HUES64 (cell line): ENCODE results near the gene RXFP1.
"Not testable (repeated sequence)": the region's sequence is repeated elsewhere in the genome, so short reads cannot be mapped to it uniquely, and the experiment has no call there.

Experiments
- H3K27ac ChIP-seq: 2 replicates; pipeline ENCODE4 v1.7.0; 2013; ENCODE audit warnings: low read depth, low read length, inconsistent platforms
- H3K27me3 ChIP-seq: 2 replicates; pipeline ENCODE4 v1.6.1; 2013; ENCODE audit warnings: mild to moderate bottlenecking, low read length; ENCODE audit not compliant: insufficient read depth
- H3K36me3 ChIP-seq: 2 replicates; pipeline ENCODE4 v1.6.1; 2013; ENCODE audit warnings: mild to moderate bottlenecking, low read length; ENCODE audit not compliant: insufficient read depth
- H3K4me1 ChIP-seq: 2 replicates; pipeline ENCODE4 v1.6.1; 2013; ENCODE audit warnings: mild to moderate bottlenecking, low read length, moderate library complexity; ENCODE audit not compliant: insufficient read depth
- H3K4me3 ChIP-seq: 2 replicates; pipeline ENCODE4 v1.5.1; 2013; ENCODE audit warnings: mild to moderate bottlenecking, low read length, moderate library complexity
- H3K9ac ChIP-seq: 2 replicates; pipeline ENCODE4 v1.6.1; 2013; ENCODE audit warnings: mild to moderate bottlenecking, low read depth, low read length
- H3K9me3 ChIP-seq: 2 replicates; pipeline ENCODE4 v1.6.1; 2013; ENCODE audit warnings: low read depth, low read length; ENCODE audit not compliant: insufficient read depth
- WGBS: fragments of 150-250, 120-280 bp; methylation state at CpG from one replicate; pipeline ENCODE4 v1.1.7; 2013; ENCODE audit warnings: missing lambda C conversion rate; 5-methylcytosine and 5-hydroxymethylcytosine counted together

The RXFP1 gene

DNA sequence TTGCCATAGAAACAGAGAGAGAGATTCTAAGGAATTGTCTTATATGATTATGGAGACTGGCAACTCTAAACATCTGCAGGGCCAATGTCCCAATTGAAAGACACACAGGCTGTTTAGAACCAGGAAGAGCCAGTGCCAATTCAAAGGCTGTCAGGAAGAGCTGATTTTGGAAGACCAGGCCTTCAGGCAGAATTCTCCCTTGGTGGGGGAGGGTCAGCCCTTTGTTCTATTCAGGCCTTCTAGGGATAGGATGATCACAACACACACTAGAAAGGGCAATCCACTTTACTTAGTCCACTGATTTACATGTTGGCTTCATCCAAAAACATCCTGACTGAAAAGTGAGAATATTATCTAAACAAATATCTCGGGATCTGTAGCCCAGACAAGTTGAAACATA is 134.8 kb downstream of the RXFP1 start:
- no peaks in the 10 kb centered on the region for H3K36me3 ChIP-seq
- H3K9ac ChIP-seq, result no peak overlapping the region
- WGBS, result no CpG with 5 or more reads among the region's 1 CpG
- peaks cover 9% of the 10 kb centered on the region for H3K4me1 ChIP-seq
- H3K27me3 ChIP-seq, result no peaks in the 10 kb centered on the region
- no peak overlapping the region for H3K27ac ChIP-seq
- H3K4me3 ChIP-seq, result no peak overlapping the region
- H3K9me3 ChIP-seq, result no peaks in the 10 kb centered on the region

DNA sequence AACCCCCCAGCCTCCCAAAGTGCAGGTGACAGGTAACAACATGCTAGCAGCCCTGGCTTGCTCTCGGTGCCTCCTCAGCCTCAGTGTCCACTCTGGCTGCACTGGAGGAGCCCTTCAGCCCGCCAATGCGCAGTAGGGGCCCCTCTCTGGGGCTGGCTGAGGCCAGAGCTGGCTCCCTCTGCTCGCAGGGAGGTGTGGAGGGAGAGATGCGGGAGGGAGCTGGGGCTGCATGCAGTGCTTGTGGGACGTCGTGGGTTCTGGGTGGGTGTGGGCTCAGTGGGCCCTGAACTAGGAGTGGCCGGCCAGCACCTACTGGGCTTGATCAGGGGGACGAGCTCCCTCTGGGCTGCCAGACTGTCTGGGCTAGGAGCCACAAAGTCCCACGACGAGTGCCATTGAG is 135.6 kb downstream of the RXFP1 start:
- Histone ChIP-seq H3K36me3 (no peaks in the 10 kb centered on the region), H3K4me3 (no peak overlapping the region), H3K9ac (no peak overlapping the region), H3K9me3 (no peaks in the 10 kb centered on the region), H3K27ac (no peak overlapping the region), H3K27me3 (no peaks in the 10 kb centered on the region), H3K4me1 (peaks cover 9% of the 10 kb centered on the region)
- WGBS, result 94% methylated on average over 11 of the region's 11 CpGs

DNA sequence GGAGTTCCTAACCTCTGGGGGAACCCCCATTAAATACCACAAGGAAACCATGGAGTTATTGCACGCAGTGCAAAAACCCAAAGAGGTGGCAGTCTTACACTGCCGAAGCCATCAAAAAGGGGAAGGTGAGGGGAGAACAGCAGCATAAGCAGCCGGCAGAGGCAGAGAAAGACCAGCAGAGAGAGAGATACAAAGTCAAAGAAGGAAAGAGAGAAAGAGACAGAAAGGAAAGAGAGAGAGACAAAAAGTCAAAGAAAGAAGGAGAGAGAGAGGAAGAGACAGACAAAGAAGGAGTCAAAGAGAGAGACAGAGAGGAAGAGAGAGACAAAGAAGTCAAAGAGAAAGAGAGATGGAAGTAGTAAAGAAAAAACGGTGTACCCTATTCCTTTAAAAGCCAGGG is 141.6 kb downstream of the RXFP1 start:
- H3K9ac ChIP-seq, H3K4me1 ChIP-seq, H3K9me3 ChIP-seq, H3K27ac ChIP-seq, H3K4me3 ChIP-seq, H3K27me3 ChIP-seq: not testable (repeated sequence)
- peaks cover 17% of the 10 kb centered on the region for H3K36me3 ChIP-seq
- 93% methylated on average over 3 of the region's 4 CpGs for WGBS

DNA sequence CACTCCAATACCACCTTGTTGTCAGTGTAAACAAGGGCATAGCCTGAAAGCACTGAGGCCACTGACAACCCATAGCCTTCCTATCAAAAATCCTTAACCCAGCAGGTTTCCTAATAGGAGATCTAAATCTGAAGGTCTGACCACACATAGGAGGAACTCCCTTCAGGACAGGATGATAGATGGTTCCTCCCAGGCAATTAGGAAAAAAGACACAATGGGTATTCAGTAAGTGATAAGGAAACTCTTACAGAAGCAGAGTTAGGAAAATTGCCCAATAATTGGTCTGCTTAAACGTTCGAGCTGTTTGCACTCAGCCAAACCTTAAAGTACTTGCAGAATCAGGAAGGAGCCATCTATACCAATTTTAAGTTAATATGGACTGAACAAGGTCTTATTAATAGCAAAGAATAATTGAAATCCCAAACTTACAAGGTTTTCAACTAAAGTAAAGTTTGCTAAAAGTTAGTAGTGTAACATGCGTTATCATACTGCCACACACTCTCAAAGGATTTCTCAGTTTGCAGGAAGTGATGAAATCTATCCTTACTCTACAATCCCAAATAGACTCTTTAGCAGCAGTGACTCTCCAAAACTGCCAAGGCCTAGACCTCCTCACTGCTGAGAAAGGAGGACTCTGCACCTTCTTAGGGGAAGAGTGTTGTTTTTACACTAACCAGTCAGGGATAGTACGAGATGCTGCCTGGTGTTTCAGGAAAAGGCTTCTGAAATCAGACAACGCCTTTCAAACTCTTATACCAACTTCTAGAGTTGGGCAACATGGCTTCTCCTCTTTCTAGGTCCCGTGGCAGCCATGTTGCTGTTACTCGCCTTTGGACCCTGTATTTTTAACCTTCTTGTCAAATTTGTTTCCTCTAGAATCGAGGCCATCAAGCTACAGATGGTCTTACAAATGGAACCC is 142.3 kb downstream of the RXFP1 start:
- WGBS, result 90% methylated on average over 8 of the region's 8 CpGs
- not testable (repeated sequence) for H3K9ac ChIP-seq, H3K9me3 ChIP-seq, H3K4me3 ChIP-seq, H3K27ac ChIP-seq, H3K27me3 ChIP-seq, H3K4me1 ChIP-seq
- H3K36me3 ChIP-seq, result peaks cover 24% of the 10 kb centered on the region

- no peak overlapping the region for H3K9ac ChIP-seq
- no peak overlapping the region for H3K27ac ChIP-seq
- no peaks in the 10 kb centered on the region for H3K9me3 ChIP-seq
- WGBS, result 96% methylated on average over 18 of the region's 18 CpGs
- no peaks in the 10 kb centered on the region for H3K27me3 ChIP-seq
- H3K4me3 ChIP-seq, result no peak overlapping the region
- no peaks in the 10 kb centered on the region for H3K4me1 ChIP-seq
- H3K36me3 ChIP-seq, result peaks cover 30% of the 10 kb centered on the region
Measured at GRCh38 chr4:158664806-158665205, 143.1 kb downstream of the RXFP1 start.

- Histone ChIP-seq H3K4me3 (no peak overlapping the region), H3K27ac (no peak overlapping the region), H3K27me3 (no peaks in the 10 kb centered on the region), H3K9me3 (no peaks in the 10 kb centered on the region), H3K4me1 (peaks cover 5% of the 10 kb centered on the region), H3K36me3 (peaks cover 30% of the 10 kb centered on the region), H3K9ac (no peak overlapping the region)
- 100% methylated on average over 2 of the region's 2 CpGs for WGBS
Measured at GRCh38 chr4:158666892-158667291, 145.2 kb downstream of the RXFP1 start.

DNA sequence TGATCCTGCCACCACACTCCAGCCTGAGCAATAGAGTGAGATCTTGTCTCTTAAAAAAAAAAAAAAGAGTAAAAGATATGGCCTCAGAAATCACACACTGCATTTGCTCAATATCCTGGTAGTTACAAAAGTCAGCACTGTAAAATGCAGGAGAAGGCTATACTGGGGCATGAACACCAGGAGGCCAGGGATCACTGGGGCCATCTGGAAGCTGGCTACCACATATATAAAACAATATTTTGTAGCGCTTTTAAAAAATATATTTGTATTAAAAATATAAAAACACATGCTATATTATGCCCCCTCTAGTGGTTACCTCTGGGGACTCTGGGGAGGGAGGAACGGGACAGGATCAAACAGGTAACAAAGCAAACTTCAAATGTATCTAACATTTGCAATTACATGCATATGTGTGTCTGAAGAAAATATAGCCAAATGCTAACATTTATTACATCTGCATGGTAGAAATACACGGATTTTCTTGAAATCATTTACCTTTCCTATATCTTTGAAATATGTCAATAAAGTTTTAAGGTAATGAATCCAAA is 146.0 kb downstream of the RXFP1 start:
- no CpG with 5 or more reads among the region's 3 CpGs for WGBS
- Histone ChIP-seq H3K9ac (no peak overlapping the region), H3K27ac (no peak overlapping the region), H3K4me1 (peaks cover 5% of the 10 kb centered on the region), H3K36me3 (peaks cover 30% of the 10 kb centered on the region), H3K9me3 (no peaks in the 10 kb centered on the region), H3K4me3 (no peak overlapping the region), H3K27me3 (no peaks in the 10 kb centered on the region)

GRCh38 chr4:158669310-158669709 is 147.6 kb downstream of the RXFP1 start:
- Histone ChIP-seq H3K36me3 (peaks cover 30% of the 10 kb centered on the region), H3K9me3 (no peaks in the 10 kb centered on the region), H3K4me1 (peaks cover 5% of the 10 kb centered on the region), H3K9ac (no peak overlapping the region), H3K4me3 (no peak overlapping the region), H3K27me3 (no peaks in the 10 kb centered on the region), H3K27ac (no peak overlapping the region)
- 97% methylated on average over 7 of the region's 7 CpGs for WGBS

GRCh38 chr4:158670975-158671664 is 149.4 kb downstream of the RXFP1 start:
- no peaks in the 10 kb centered on the region for H3K9me3 ChIP-seq
- H3K4me3 ChIP-seq, result peak overlapping the region; percentile 64
- no peaks in the 10 kb centered on the region for H3K27me3 ChIP-seq
- H3K36me3 ChIP-seq, result peaks cover 27% of the 10 kb centered on the region
- H3K9ac ChIP-seq, result peak overlapping the region; percentile 88
- under 1% methylated on average over 34 of the region's 35 CpGs for WGBS
- H3K27ac ChIP-seq, result peak overlapping the region; percentile 91
- H3K4me1 ChIP-seq, result peaks cover 5% of the 10 kb centered on the region

GRCh38 chr4:158671665-158671914 is 149.9 kb downstream of the RXFP1 start, which contains the start of gene C4orf46:
Gene C4orf46 (minus strand): TSS chr4:158671887. CDS start chr4:158671801, 86 bp downstream.
- Histone ChIP-seq H3K9me3 (no peaks in the 10 kb centered on the region), H3K27me3 (no peaks in the 10 kb centered on the region), H3K4me3 (peak within 1 kb of the TSS; percentile 64), H3K36me3 (peaks cover 23% of the 10 kb centered on the region), H3K4me1 (peaks cover 5% of the 10 kb centered on the region), H3K27ac (peak within 1 kb of the TSS; percentile 91), H3K9ac (peak within 1 kb of the TSS; percentile 88)
- under 1% methylated on average over 20 of the region's 20 CpGs for WGBS
